Superior temporal gyrus (tissue), 1 donor: Measurements from ENCODE around the gene GABARAPL1.
"Not testable (repeated sequence)": the region's sequence is repeated elsewhere in the genome, so short reads cannot be mapped to it uniquely, and the experiment has no call there.

Experiments used
- DNase-seq: peaks from one replicate; pipeline ENCODE4 v3.0.0-alpha.2; 2016; ENCODE audit errors: extremely low spot score

The GABARAPL1 gene

GRCh38 chr12:10197879-10198278 lies 14.8 kb upstream of the GABARAPL1 start:
- DNase-seq: no peak

- not testable (repeated sequence) for DNase-seq
Observed at GRCh38 chr12:10204495-10204894, 8.2 kb upstream of the GABARAPL1 start.

- no peak for DNase-seq
Observed at GRCh38 chr12:10205220-10205807, 7.4 kb upstream of the GABARAPL1 start.

- no peak for DNase-seq
Observed at GRCh38 chr12:10207136-10207535, 5.5 kb upstream of the GABARAPL1 start.

- no peak for DNase-seq
Observed at GRCh38 chr12:10210225-10210624, 2.5 kb upstream of the GABARAPL1 start.

GRCh38 chr12:10211101-10211939 lies 1.4 kb upstream of the GABARAPL1 start:
- DNase-seq: peak; percentile 8

- DNase-seq: peak; percentile 96
Observed at GRCh38 chr12:10211940-10212738, 538 bp upstream of the GABARAPL1 start.

GRCh38 chr12:10213168-10214135 lies 775 bp downstream of the GABARAPL1 start:
- peak; percentile 78 for DNase-seq

- peak; percentile 68 for DNase-seq
Observed at GRCh38 chr12:10214136-10214894, 1.6 kb downstream of the GABARAPL1 start.

- DNase-seq: no peak
Observed at GRCh38 chr12:10214895-10215267, 2.2 kb downstream of the GABARAPL1 start.

GRCh38 chr12:10215436-10215835 lies 2.8 kb downstream of the GABARAPL1 start:
- no peak for DNase-seq

GRCh38 chr12:10215946-10216345 lies 3.3 kb downstream of the GABARAPL1 start:
- DNase-seq: not testable (repeated sequence)

GRCh38 chr12:10218021-10218420 lies 5.3 kb downstream of the GABARAPL1 start:
- DNase-seq: no peak

- DNase-seq: peak; percentile 81
Observed at GRCh38 chr12:10220398-10221077, 7.9 kb downstream of the GABARAPL1 start.

- no peak for DNase-seq
Observed at GRCh38 chr12:10221846-10222245, 9.2 kb downstream of the GABARAPL1 start.

- DNase-seq: peak; percentile 41
Observed at GRCh38 chr12:10223208-10223607, 10.5 kb downstream of the GABARAPL1 start.

GRCh38 chr12:10225426-10225825 lies 12.7 kb downstream of the GABARAPL1 start:
- not testable (repeated sequence) for DNase-seq

GRCh38 chr12:10226086-10226485 lies 13.4 kb downstream of the GABARAPL1 start:
- no peak for DNase-seq

- no peak for DNase-seq
Observed at GRCh38 chr12:10226731-10227130, 14.1 kb downstream of the GABARAPL1 start.

GRCh38 chr12:10227648-10228047 lies 15.0 kb downstream of the GABARAPL1 start:
- DNase-seq: no peak
